ENCODE results near the gene BLID. TPM values are rescaled to one million over a fixed set of nuclear protein-coding genes. Genes with fewer than 3 reads are reported as not detected.

Gene BLID
- total RNA-seq, 6 experiments from 2014 or later: 0.85 to 1.6 (median 1.2) TPM

DNA sequence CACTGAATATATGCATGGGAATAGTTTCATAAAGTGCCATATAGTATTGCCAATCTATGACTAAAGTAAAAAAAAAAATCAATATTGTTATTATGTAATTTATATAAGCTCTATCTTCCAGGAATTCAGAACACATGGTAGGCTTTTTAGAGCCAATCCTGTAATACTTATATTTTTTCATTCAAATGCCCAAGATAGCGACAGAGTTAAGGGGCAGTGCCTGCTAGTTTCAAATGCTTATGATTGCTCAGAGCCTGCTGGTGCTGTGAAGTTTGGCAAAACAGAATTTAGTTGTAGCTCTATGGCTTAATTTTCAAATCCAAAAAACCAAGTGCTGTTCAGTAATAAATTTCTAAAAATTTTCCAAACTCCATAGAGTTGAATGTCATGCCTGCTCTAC lies 39.0 kb upstream of the BLID start:
- no peaks in the 10 kb centered on the region for H3K9me3 Mint-ChIP-seq
- H3K27ac Mint-ChIP-seq: no peak overlapping the region
- DNase-seq: no peak
- no peak overlapping the region for H3K4me3 Mint-ChIP-seq
- peaks cover 2% of the 10 kb centered on the region; the same call in 1 of the 2 replicates for H3K27me3 Mint-ChIP-seq (ENCODE audit: insufficient read depth)
- H3K4me1 Mint-ChIP-seq (ENCODE audit: low read depth): peaks cover 100% of the 10 kb centered on the region
- peaks cover 82% of the 10 kb centered on the region for H3K36me3 Mint-ChIP-seq (ENCODE audit: low read depth)
- TF ChIP-seq, protein P1, sequence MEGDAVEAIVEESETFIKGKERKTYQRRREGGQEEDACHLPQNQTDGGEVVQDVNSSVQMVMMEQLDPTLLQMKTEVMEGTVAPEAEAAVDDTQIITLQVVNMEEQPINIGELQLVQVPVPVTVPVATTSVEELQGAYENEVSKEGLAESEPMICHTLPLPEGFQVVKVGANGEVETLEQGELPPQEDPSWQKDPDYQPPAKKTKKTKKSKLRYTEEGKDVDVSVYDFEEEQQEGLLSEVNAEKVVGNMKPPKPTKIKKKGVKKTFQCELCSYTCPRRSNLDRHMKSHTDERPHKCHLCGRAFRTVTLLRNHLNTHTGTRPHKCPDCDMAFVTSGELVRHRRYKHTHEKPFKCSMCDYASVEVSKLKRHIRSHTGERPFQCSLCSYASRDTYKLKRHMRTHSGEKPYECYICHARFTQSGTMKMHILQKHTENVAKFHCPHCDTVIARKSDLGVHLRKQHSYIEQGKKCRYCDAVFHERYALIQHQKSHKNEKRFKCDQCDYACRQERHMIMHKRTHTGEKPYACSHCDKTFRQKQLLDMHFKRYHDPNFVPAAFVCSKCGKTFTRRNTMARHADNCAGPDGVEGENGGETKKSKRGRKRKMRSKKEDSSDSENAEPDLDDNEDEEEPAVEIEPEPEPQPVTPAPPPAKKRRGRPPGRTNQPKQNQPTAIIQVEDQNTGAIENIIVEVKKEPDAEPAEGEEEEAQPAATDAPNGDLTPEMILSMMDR (IDR thresholded peaks at IDR 0.05): no peak

DNA sequence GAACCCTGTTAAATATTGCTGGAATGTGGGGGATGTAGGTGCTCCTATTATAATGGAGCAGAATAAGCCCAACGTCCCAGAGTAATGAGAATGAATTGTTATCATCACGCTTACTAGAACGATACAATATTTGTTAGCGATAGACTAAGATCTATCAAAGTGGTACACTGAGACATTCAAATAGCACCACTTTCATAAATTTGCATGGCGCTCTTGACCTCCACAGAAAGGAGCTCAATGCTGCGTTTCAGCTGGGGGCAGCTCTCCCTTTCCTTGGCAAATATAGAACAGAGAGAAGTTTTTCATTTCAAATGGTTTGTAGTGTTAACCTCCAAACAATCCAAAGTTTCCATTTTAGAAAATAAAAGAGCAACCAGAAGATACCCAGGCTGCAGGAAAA lies 38.2 kb upstream of the BLID start:
- Mint-ChIP-seq H3K4me3 (no peak overlapping the region), H3K9me3 (no peaks in the 10 kb centered on the region), H3K27me3 (ENCODE audit: insufficient read depth) (no peaks in the 10 kb centered on the region), H3K36me3 (ENCODE audit: low read depth) (peaks cover 79% of the 10 kb centered on the region), H3K27ac (peak overlapping the region; percentile 66), H3K4me1 (ENCODE audit: low read depth) (peaks cover 98% of the 10 kb centered on the region)
- TF ChIP-seq, protein P1 (IDR thresholded peaks at IDR 0.05): no peak
- no peak for DNase-seq

DNA sequence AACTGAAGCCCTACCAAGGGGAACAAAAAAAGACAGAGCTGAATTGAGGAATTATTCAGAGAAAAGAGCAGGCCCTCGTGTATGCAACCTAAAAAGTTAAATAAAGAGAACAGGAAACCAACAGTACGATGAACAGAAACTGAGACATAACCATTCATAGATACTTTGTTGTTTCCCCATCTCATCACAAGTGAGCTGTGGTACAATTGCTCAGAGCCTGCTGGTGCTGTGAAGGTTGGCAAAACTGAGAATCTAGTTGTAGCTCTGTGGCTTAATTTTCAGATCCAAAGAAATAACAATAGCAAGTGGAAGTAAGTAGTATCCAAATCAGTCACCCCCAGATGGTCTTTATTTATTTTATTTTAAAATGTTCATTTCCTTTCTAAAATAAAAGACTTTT lies 37.7 kb upstream of the BLID start:
- peaks cover 78% of the 10 kb centered on the region for H3K36me3 Mint-ChIP-seq (ENCODE audit: low read depth)
- peak overlapping the region; percentile 66 for H3K27ac Mint-ChIP-seq
- H3K27me3 Mint-ChIP-seq (ENCODE audit: insufficient read depth): no peaks in the 10 kb centered on the region
- TF ChIP-seq, protein P1 (IDR thresholded peaks at IDR 0.05): no peak
- H3K4me3 Mint-ChIP-seq: peak overlapping the region; percentile 6; the same call in 1 of the 2 replicates
- no peak for DNase-seq
- H3K4me1 Mint-ChIP-seq (ENCODE audit: low read depth): peaks cover 98% of the 10 kb centered on the region
- H3K9me3 Mint-ChIP-seq: no peaks in the 10 kb centered on the region

DNA sequence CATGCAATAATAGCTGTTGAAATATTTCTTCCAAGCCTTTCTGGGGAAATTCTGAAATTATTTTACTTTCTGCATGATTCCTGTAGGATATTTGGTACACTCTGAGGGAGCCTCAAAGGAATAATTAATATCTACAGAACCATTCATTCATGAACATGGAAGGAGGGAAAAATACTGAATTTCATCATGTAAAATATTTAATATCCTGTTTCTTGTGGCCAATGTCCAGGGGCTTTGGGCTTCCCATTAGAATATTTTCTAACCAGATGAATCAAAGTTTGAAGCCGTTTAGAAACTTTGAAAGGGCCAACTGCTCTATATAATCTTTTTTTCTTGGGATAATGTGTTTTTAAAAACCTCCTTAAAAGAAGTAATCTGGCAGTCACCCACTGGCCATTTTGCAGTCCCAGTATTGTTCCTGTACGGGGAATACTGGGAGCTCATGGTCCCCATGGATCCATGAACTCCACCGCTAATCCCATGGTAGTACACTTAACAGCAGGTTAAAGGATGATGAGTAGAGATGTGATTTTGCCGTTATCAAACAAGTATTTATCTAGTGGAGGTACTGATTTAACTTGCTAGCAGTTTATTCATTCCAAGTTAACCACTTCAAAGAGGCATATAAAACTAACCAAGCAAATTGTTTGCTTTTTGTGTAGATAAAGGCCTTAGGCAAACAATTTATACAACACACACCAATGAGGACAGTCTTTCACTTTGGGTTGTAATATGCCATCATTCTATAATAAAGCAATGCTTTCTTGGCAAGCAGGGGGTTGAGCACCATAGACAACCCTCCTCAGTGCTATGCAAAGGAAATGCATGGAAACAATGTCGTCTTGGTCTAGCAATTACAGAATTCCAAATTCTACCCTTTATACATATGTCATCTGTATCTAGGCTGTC lies 34.5 kb upstream of the BLID start:
- H3K4me3 Mint-ChIP-seq: no peak overlapping the region
- H3K4me1 Mint-ChIP-seq (ENCODE audit: low read depth): peaks cover 98% of the 10 kb centered on the region
- H3K27ac Mint-ChIP-seq: peak overlapping the region; percentile 56
- no peak for DNase-seq
- no peaks in the 10 kb centered on the region for H3K9me3 Mint-ChIP-seq
- H3K36me3 Mint-ChIP-seq (ENCODE audit: low read depth): peaks cover 78% of the 10 kb centered on the region
- H3K27me3 Mint-ChIP-seq (ENCODE audit: insufficient read depth): peaks cover 5% of the 10 kb centered on the region; the same call in 1 of the 2 replicates
- TF ChIP-seq, protein P1 (IDR thresholded peaks at IDR 0.05): no peak

DNA sequence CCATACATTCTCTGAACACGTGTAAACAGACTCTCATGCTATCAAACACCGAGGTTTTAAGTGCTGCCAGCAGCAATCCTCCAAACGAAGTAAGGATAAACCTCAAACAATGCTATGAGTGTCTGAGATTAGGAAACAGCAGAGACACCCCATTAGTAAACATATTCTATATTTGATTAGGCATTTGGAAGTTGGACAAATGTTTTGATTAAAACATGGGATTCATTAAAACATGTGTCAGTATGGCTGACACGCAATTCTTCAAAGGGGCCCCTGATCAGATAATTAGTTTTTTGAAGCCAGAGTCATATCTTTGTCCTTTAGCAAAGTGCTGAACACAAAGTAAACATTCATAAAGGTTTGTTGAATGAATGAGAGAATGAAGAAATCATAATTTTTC lies 33.2 kb upstream of the BLID start:
- Mint-ChIP-seq H3K36me3 (ENCODE audit: low read depth) (peaks cover 85% of the 10 kb centered on the region), H3K27ac (peak overlapping the region; percentile 71), H3K4me3 (no peak overlapping the region; the same call in 1 of the 2 replicates), H3K9me3 (no peaks in the 10 kb centered on the region), H3K4me1 (ENCODE audit: low read depth) (peaks cover 98% of the 10 kb centered on the region), H3K27me3 (ENCODE audit: insufficient read depth) (peaks cover 5% of the 10 kb centered on the region)
- TF ChIP-seq, protein P1 (IDR thresholded peaks at IDR 0.05): no peak
- DNase-seq: no peak

Data from HFFc6 (cell line).